ENCODE results near the gene COL9A2.

Gene COL9A2

GRCh38 chr1:40299366-40300248, 17.5 kb downstream of the COL9A2 start:
- DNase-seq (ENCODE audit: insufficient read length, low spot score) = no peak
- TF ChIP-seq POU2F2 (IDR thresholded peaks at IDR 0.05; ENCODE audit: low read depth, low read length) (no peak), POLR2A (IDR thresholded peaks at IDR 0.05; ENCODE audit: low read depth, low read length) (no peak), TAF1 (IDR thresholded peaks at IDR 0.05; ENCODE audit: low read depth, low read length) (no peak), SPI1 (IDR thresholded peaks at IDR 0.05; ENCODE audit: low read depth, low read length) (no peak), PAX5 (IDR thresholded peaks at IDR 0.05; ENCODE audit: insufficient read depth, low read length, severe bottlenecking) (no peak), POLR2AphosphoS5 (IDR thresholded peaks at IDR 0.05; ENCODE audit: low read depth, low read length) (no peak)
- no peak for FAIRE-seq

- FAIRE-seq = no peak
- no peak for DNase-seq (ENCODE audit: insufficient read length, low spot score)
- TF ChIP-seq POLR2A (IDR thresholded peaks at IDR 0.05; ENCODE audit: low read depth, low read length) = no peak
Measured at GRCh38 chr1:40291293-40291692, 25.8 kb downstream of the COL9A2 start.

GRCh38 chr1:40281853-40282252, 35.2 kb downstream of the COL9A2 start:
- TF ChIP-seq POLR2A (IDR thresholded peaks at IDR 0.05; ENCODE audit: low read depth, low read length) (no peak), TAF1 (IDR thresholded peaks at IDR 0.05; ENCODE audit: low read depth, low read length) (no peak), POU2F2 (IDR thresholded peaks at IDR 0.05; ENCODE audit: low read depth, low read length) (no peak), SPI1 (IDR thresholded peaks at IDR 0.05; ENCODE audit: low read depth, low read length) (no peak), PAX5 (IDR thresholded peaks at IDR 0.05; ENCODE audit: insufficient read depth, low read length, severe bottlenecking) (no peak), POLR2AphosphoS5 (IDR thresholded peaks at IDR 0.05; ENCODE audit: low read depth, low read length) (no peak)
- FAIRE-seq (no peak), DNase-seq (ENCODE audit: insufficient read length, low spot score) (no peak)

- no peak for DNase-seq (ENCODE audit: insufficient read length, low spot score)
- no peak for TF ChIP-seq POLR2AphosphoS5 (IDR thresholded peaks at IDR 0.05; ENCODE audit: low read depth, low read length)
- no peak for TF ChIP-seq SPI1 (IDR thresholded peaks at IDR 0.05; ENCODE audit: low read depth, low read length)
- TF ChIP-seq PAX5 (IDR thresholded peaks at IDR 0.05; ENCODE audit: insufficient read depth, low read length, severe bottlenecking) = no peak
- TF ChIP-seq POLR2A (IDR thresholded peaks at IDR 0.05; ENCODE audit: low read depth, low read length) = no peak
- no peak for TF ChIP-seq TAF1 (IDR thresholded peaks at IDR 0.05; ENCODE audit: low read depth, low read length)
- no peak for TF ChIP-seq POU2F2 (IDR thresholded peaks at IDR 0.05; ENCODE audit: low read depth, low read length)
- no peak for FAIRE-seq
Measured at GRCh38 chr1:40276122-40276521, 41.0 kb downstream of the COL9A2 start.

GRCh38 chr1:40274331-40274730, 42.8 kb downstream of the COL9A2 start:
- TF ChIP-seq POLR2A (IDR thresholded peaks at IDR 0.05; ENCODE audit: low read depth, low read length) (no peak), TAF1 (IDR thresholded peaks at IDR 0.05; ENCODE audit: low read depth, low read length) (no peak), POU2F2 (IDR thresholded peaks at IDR 0.05; ENCODE audit: low read depth, low read length) (no peak), POLR2AphosphoS5 (IDR thresholded peaks at IDR 0.05; ENCODE audit: low read depth, low read length) (no peak), PAX5 (IDR thresholded peaks at IDR 0.05; ENCODE audit: insufficient read depth, low read length, severe bottlenecking) (no peak)
- no peak for FAIRE-seq
- no peak for DNase-seq (ENCODE audit: insufficient read length, low spot score)

- no peak for TF ChIP-seq PAX5 (IDR thresholded peaks at IDR 0.05; ENCODE audit: insufficient read depth, low read length, severe bottlenecking)
- TF ChIP-seq POLR2A (IDR thresholded peaks at IDR 0.05; ENCODE audit: low read depth, low read length) = no peak
- TF ChIP-seq TAF1 (IDR thresholded peaks at IDR 0.05; ENCODE audit: low read depth, low read length) = no peak
- TF ChIP-seq POU2F2 (IDR thresholded peaks at IDR 0.05; ENCODE audit: low read depth, low read length) = no peak
- TF ChIP-seq POLR2AphosphoS5 (IDR thresholded peaks at IDR 0.05; ENCODE audit: low read depth, low read length) = no peak
- TF ChIP-seq SPI1 (IDR thresholded peaks at IDR 0.05; ENCODE audit: low read depth, low read length) = no peak
- DNase-seq (ENCODE audit: insufficient read length, low spot score) (no peak), FAIRE-seq (no peak)
Measured at GRCh38 chr1:40273547-40274166, 43.4 kb downstream of the COL9A2 start.

GRCh38 chr1:40272653-40273213, 44.4 kb downstream of the COL9A2 start:
- FAIRE-seq (no peak), DNase-seq (ENCODE audit: insufficient read length, low spot score) (no peak)
- TF ChIP-seq TAF1 (IDR thresholded peaks at IDR 0.05; ENCODE audit: low read depth, low read length) = no peak
- TF ChIP-seq SPI1 (IDR thresholded peaks at IDR 0.05; ENCODE audit: low read depth, low read length) = no peak
- no peak for TF ChIP-seq POU2F2 (IDR thresholded peaks at IDR 0.05; ENCODE audit: low read depth, low read length)
- no peak for TF ChIP-seq POLR2A (IDR thresholded peaks at IDR 0.05; ENCODE audit: low read depth, low read length)
- no peak for TF ChIP-seq POLR2AphosphoS5 (IDR thresholded peaks at IDR 0.05; ENCODE audit: low read depth, low read length)
- no peak for TF ChIP-seq PAX5 (IDR thresholded peaks at IDR 0.05; ENCODE audit: insufficient read depth, low read length, severe bottlenecking)

- TF ChIP-seq SPI1 (IDR thresholded peaks at IDR 0.05; ENCODE audit: low read depth, low read length) (no peak), TAF1 (IDR thresholded peaks at IDR 0.05; ENCODE audit: low read depth, low read length) (no peak), POU2F2 (IDR thresholded peaks at IDR 0.05; ENCODE audit: low read depth, low read length) (no peak), POLR2AphosphoS5 (IDR thresholded peaks at IDR 0.05; ENCODE audit: low read depth, low read length) (no peak), PAX5 (IDR thresholded peaks at IDR 0.05; ENCODE audit: insufficient read depth, low read length, severe bottlenecking) (no peak), POLR2A (IDR thresholded peaks at IDR 0.05; ENCODE audit: low read depth, low read length) (no peak)
- FAIRE-seq (peak; percentile 43), DNase-seq (ENCODE audit: insufficient read length, low spot score) (no peak)
Measured at GRCh38 chr1:40270152-40270834, 46.8 kb downstream of the COL9A2 start.

GRCh38 chr1:40268211-40268610, 48.9 kb downstream of the COL9A2 start:
- FAIRE-seq (no peak), DNase-seq (ENCODE audit: insufficient read length, low spot score) (no peak)
- TF ChIP-seq TAF1 (IDR thresholded peaks at IDR 0.05; ENCODE audit: low read depth, low read length) = no peak
- no peak for TF ChIP-seq PAX5 (IDR thresholded peaks at IDR 0.05; ENCODE audit: insufficient read depth, low read length, severe bottlenecking)
- no peak for TF ChIP-seq POLR2A (IDR thresholded peaks at IDR 0.05; ENCODE audit: low read depth, low read length)
- no peak for TF ChIP-seq POU2F2 (IDR thresholded peaks at IDR 0.05; ENCODE audit: low read depth, low read length)
- no peak for TF ChIP-seq POLR2AphosphoS5 (IDR thresholded peaks at IDR 0.05; ENCODE audit: low read depth, low read length)

Data from GM12891 (cell line).